Stimulated activated CD4-positive, alpha-beta T cell treated with anti-CD3 and anti-CD28 coated beads, TNF-alpha, amount 100 ng/mL, for 1 hour (primary cell): ENCODE measurements around the gene TLCD2.
"Not testable (repeated sequence)": the region's sequence is repeated elsewhere in the genome, so short reads cannot be mapped to it uniquely, and the experiment has no call there.

Source experiments
- DNase-seq, 3 donors: peaks; one replicate each; pipeline ENCODE4 v3.0.0-alpha.2; 2020; ENCODE audit warnings: low read depth in 3 of 3, low spot score in 1 of 3

The TLCD2 gene

GRCh38 chr17:1736348-1737281 lies 26.4 kb upstream of the TLCD2 start:
- DNase-seq, result no peak

GRCh38 chr17:1735834-1736347 lies 25.7 kb upstream of the TLCD2 start:
- no peak for DNase-seq

GRCh38 chr17:1735418-1735817 lies 25.2 kb upstream of the TLCD2 start:
- DNase-seq, result no peak

GRCh38 chr17:1733759-1734158 lies 23.6 kb upstream of the TLCD2 start:
- DNase-seq, result no peak

GRCh38 chr17:1732833-1733321 lies 22.7 kb upstream of the TLCD2 start:
- DNase-seq, result no peak

GRCh38 chr17:1732241-1732832 lies 22.2 kb upstream of the TLCD2 start:
- DNase-seq, result no peak

- DNase-seq, result no peak
Observed at GRCh38 chr17:1731194-1731506, 21.0 kb upstream of the TLCD2 start.

GRCh38 chr17:1730326-1731193 lies 20.4 kb upstream of the TLCD2 start:
- no peak for DNase-seq

- DNase-seq, result no peak
Observed at GRCh38 chr17:1729966-1730325, 19.8 kb upstream of the TLCD2 start.

- DNase-seq, result no peak
Observed at GRCh38 chr17:1727876-1728630, 17.9 kb upstream of the TLCD2 start.

- no peak for DNase-seq
Observed at GRCh38 chr17:1727258-1727789, 17.1 kb upstream of the TLCD2 start.

GRCh38 chr17:1726626-1727257 lies 16.6 kb upstream of the TLCD2 start:
- no peak for DNase-seq

- DNase-seq, result no peak
Observed at GRCh38 chr17:1725642-1726511, 15.7 kb upstream of the TLCD2 start.

- DNase-seq, result no peak
Observed at GRCh38 chr17:1724869-1725641, 14.9 kb upstream of the TLCD2 start.

- peak; percentile 71 to 75 (median 72) for DNase-seq
Observed at GRCh38 chr17:1724351-1724868, 14.2 kb upstream of the TLCD2 start, which contains the start of gene WDR81. TSS of gene WDR81 (plus strand) at chr17:1724704. CDS start at chr17:1724960, 256 bp downstream.

- not testable (repeated sequence) for DNase-seq
Observed at GRCh38 chr17:1722022-1722421, 11.8 kb upstream of the TLCD2 start.

- DNase-seq, result peak in 1 of 3 donors; percentile 52
Observed at GRCh38 chr17:1720856-1721386, 10.7 kb upstream of the TLCD2 start.
